ENCODE results near the gene MPHOSPH9.
A peak's percentile ranks its signal among the peaks of the same experiment; 100 is the strongest.

Gene MPHOSPH9

DNA sequence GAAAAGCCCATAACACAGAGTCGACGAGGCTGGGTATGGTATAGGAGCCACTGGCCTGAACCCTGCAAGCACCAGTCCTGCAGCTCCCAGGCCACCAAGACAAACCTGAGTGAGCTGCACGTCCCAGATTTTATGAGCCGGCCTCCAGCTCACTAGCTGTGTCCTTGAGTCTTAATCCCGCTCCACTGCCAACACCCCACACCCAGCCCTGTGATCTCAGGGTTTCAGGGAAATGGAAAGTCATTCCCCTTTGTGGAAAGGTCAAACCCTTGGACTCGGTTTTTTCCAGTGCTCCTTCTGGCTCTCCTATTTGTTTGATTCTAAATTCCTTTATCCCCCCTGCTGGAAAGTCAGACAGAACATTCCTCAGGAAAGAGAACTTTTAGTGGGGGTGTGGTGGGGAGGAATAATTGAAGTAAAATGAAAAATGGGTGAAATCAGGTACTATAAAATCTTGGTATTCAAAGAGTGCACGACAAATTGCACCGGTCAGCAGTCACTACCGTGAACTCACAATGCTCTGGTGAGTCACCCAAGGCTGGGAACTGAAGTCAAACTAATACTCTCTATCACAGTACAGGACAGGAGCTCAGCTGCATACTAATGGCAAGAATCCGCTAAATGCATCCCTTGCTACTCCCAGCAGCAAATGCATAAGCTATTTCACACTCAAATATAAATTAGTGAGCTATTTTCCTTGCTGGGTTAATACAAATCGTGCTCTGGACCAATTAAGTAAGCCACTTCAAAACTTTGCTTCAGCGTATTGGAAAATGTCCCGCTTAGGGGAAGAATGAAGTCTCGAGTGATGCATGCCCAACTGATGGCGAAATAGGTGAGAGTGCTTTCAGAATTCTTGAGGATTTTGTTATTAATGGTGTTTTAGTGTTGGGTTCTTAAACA lies 91.1 kb downstream of the MPHOSPH9 start:
- Histone ChIP-seq H2BK120ac (ENCODE audit: low read depth, low read length) (no peak overlapping the region), H2AK5ac (ENCODE audit: low read depth, low read length) (no peak overlapping the region), H3K79me1 (ENCODE audit: low read depth, low read length) (no peaks in the 10 kb centered on the region), H2AFZ (ENCODE audit: low read length) (peak overlapping the region; percentile 75), H3K27me3 (ENCODE audit: control insufficient read depth in 3 of 3, insufficient read depth in 3 of 3, low read depth in 1 of 3, low read length in 3 of 3) (no peaks in the 10 kb centered on the region), H3K9ac (ENCODE audit: low read depth, low read length, poor library complexity) (no peak overlapping the region), H2BK15ac (ENCODE audit: low read length) (no peak overlapping the region), H3K23ac (ENCODE audit: low read depth, low read length, poor library complexity) (no peak overlapping the region), H3K18ac (ENCODE audit: low read length) (no peak overlapping the region), H3K4me2 (ENCODE audit: insufficient read depth, low read length, poor library complexity, severe bottlenecking) (no peak overlapping the region), H4K8ac (ENCODE audit: low read depth, low read length) (no peak overlapping the region), H3K4me3 (ENCODE audit: low read length in 2 of 2) (peak overlapping the region in 1 of 2 donors; percentile 24), H3K4me1 (ENCODE audit: control insufficient read depth in 2 of 2, insufficient read depth in 1 of 2, low read depth in 1 of 2, low read length in 2 of 2) (peaks cover 21 to 28% of the 10 kb centered on the region in 2 donors), H3K9me3 (replicated peaks in 1 of 2; ENCODE audit: control insufficient read depth in 2 of 2, insufficient read depth in 1 of 2, low read depth in 1 of 2, low read length in 2 of 2) (no peaks in the 10 kb centered on the region), H3K27ac (replicated peaks; ENCODE audit: low read length) (no peak overlapping the region), H2BK5ac (ENCODE audit: low read length) (no peak overlapping the region), H3K4ac (ENCODE audit: low read length) (no peak overlapping the region), H4K91ac (ENCODE audit: low read depth, low read length, poor library complexity) (no peak overlapping the region), H3K36me3 (replicated peaks in 1 of 2; ENCODE audit: control insufficient read depth in 2 of 2, insufficient read depth in 2 of 2, low read length in 2 of 2) (peaks cover 0 to 2% of the 10 kb centered on the region in 2 donors), H3K14ac (ENCODE audit: low read length) (no peak overlapping the region), H2BK12ac (ENCODE audit: low read length) (no peak overlapping the region)
- DNase-seq (ENCODE audit: low spot score), result no peak
- no CpG with 5 or more reads among the region's 15 CpGs for WGBS, 2 donors (ENCODE audit: extremely low coverage in 2 of 2, insufficient read length in 2 of 2, insufficient replicate concordance in 1 of 2)

DNA sequence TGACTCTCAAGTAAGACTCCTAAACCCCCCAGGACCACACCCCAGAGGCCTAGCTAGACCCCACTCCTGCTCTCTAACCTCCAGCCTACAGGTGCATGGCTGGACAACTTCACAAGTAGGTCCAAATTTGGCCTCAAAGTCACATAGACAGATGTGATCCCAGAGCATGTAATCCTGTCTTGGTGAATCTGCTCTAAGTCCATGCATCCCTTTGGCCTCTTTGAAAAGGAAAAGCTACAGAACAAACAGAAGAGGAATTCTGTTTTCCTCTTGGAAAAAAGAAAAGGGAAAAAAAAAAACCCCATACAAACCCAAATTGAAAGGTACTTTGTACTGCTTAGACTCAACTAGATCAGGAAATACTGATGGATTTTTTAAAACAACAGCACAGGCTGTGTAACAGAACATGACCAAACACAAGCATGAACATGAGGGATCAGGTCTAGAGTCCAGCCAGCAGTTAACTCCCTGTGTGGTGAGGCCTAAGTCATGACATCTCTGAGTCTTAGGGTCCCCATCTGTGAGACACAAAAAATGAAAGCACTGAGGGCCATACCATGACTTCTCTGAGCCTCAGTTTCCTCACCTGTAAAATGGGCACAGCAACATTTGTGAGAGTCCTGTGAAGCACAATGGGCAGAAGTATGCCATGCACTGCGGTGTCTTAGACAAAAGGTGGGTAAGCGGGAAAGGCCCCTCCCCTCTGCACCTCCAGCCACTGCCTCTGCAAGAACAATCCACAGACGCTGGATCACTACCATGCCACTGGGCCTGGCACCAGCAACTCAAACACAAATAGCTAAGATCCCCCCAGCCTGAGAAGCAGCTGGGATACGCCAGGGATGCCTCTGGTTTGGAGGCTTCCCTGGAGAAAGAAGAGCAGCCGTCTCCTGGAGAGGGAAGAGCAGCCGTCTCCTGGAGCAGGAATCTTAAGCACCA lies 92.0 kb downstream of the MPHOSPH9 start:
- Histone ChIP-seq H2BK12ac (ENCODE audit: low read length) (no peak overlapping the region), H2AK5ac (ENCODE audit: low read depth, low read length) (no peak overlapping the region), H4K91ac (ENCODE audit: low read depth, low read length, poor library complexity) (no peak overlapping the region), H3K23ac (ENCODE audit: low read depth, low read length, poor library complexity) (no peak overlapping the region), H3K4me3 (ENCODE audit: low read length in 2 of 2) (no peak overlapping the region), H2BK15ac (ENCODE audit: low read length) (no peak overlapping the region), H3K4me2 (ENCODE audit: insufficient read depth, low read length, poor library complexity, severe bottlenecking) (no peak overlapping the region), H3K4ac (ENCODE audit: low read length) (no peak overlapping the region), H3K27me3 (ENCODE audit: control insufficient read depth in 3 of 3, insufficient read depth in 3 of 3, low read depth in 1 of 3, low read length in 3 of 3) (no peaks in the 10 kb centered on the region), H3K18ac (ENCODE audit: low read length) (no peak overlapping the region), H3K36me3 (replicated peaks in 1 of 2; ENCODE audit: control insufficient read depth in 2 of 2, insufficient read depth in 2 of 2, low read length in 2 of 2) (peaks cover 0 to 2% of the 10 kb centered on the region in 2 donors), H2BK120ac (ENCODE audit: low read depth, low read length) (no peak overlapping the region), H3K9me3 (replicated peaks in 1 of 2; ENCODE audit: control insufficient read depth in 2 of 2, insufficient read depth in 1 of 2, low read depth in 1 of 2, low read length in 2 of 2) (no peaks in the 10 kb centered on the region), H3K14ac (ENCODE audit: low read length) (no peak overlapping the region), H3K4me1 (ENCODE audit: control insufficient read depth in 2 of 2, insufficient read depth in 1 of 2, low read depth in 1 of 2, low read length in 2 of 2) (peaks cover 21 to 28% of the 10 kb centered on the region in 2 donors), H2BK5ac (ENCODE audit: low read length) (no peak overlapping the region), H4K8ac (ENCODE audit: low read depth, low read length) (no peak overlapping the region), H3K27ac (replicated peaks; ENCODE audit: low read length) (no peak overlapping the region), H3K9ac (ENCODE audit: low read depth, low read length, poor library complexity) (no peak overlapping the region), H2AFZ (ENCODE audit: low read length) (peak overlapping the region; percentile 75), H3K79me1 (ENCODE audit: low read depth, low read length) (no peaks in the 10 kb centered on the region)
- no CpG with 5 or more reads among the region's 6 CpGs for WGBS, 2 donors (ENCODE audit: extremely low coverage in 2 of 2, insufficient read length in 2 of 2, insufficient replicate concordance in 1 of 2)
- DNase-seq (ENCODE audit: low spot score), result no peak

DNA sequence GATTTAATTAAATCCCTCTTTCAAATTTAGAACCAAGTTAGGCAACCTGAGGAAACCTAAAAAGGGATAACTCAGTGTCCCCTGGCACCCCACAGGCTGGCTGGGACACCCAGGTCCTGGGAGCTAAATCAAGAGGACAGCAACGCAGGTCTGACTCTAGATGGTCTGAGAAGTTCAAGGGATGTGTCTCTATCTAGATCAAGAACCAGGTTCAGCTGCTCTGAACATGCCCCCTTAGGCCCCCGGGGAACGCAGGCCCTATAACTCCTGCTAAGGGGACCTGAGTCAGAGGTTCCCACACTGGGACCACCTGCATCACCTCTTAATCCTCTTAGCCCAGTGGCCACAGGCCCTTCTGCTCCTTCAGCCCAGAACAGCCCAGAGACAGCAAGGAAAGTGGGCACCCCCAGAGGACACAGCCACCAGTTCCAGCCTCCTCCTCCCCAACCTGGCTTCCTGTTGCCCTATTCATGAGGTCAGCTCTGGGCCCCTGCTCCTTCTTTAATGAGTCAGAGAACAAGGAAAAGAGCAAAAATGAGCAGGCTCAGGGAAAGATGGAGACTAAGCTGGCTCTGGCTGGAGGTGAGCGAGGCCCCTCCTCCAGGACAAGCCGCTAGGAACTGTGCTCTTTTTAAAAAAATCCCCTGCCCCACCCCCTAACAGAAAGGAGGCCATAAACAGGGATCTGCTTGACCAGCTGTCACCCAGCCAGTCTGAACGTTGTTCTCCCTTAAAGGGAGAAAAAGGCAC lies 92.8 kb downstream of the MPHOSPH9 start:
- Histone ChIP-seq H3K4me1 (ENCODE audit: control insufficient read depth in 2 of 2, insufficient read depth in 1 of 2, low read depth in 1 of 2, low read length in 2 of 2) (peaks cover 21 to 28% of the 10 kb centered on the region in 2 donors), H3K9me3 (replicated peaks in 1 of 2; ENCODE audit: control insufficient read depth in 2 of 2, insufficient read depth in 1 of 2, low read depth in 1 of 2, low read length in 2 of 2) (no peaks in the 10 kb centered on the region), H3K27ac (replicated peaks; ENCODE audit: low read length) (no peak overlapping the region), H3K4me2 (ENCODE audit: insufficient read depth, low read length, poor library complexity, severe bottlenecking) (no peak overlapping the region), H3K79me1 (ENCODE audit: low read depth, low read length) (no peaks in the 10 kb centered on the region), H4K8ac (ENCODE audit: low read depth, low read length) (no peak overlapping the region), H2BK5ac (ENCODE audit: low read length) (no peak overlapping the region), H3K27me3 (ENCODE audit: control insufficient read depth in 3 of 3, insufficient read depth in 3 of 3, low read depth in 1 of 3, low read length in 3 of 3) (no peaks in the 10 kb centered on the region), H2BK15ac (ENCODE audit: low read length) (no peak overlapping the region), H2AK5ac (ENCODE audit: low read depth, low read length) (no peak overlapping the region), H3K36me3 (replicated peaks in 1 of 2; ENCODE audit: control insufficient read depth in 2 of 2, insufficient read depth in 2 of 2, low read length in 2 of 2) (peaks cover 0 to 2% of the 10 kb centered on the region in 2 donors), H3K18ac (ENCODE audit: low read length) (peak overlapping the region; percentile 54), H2AFZ (ENCODE audit: low read length) (peak overlapping the region; percentile 66), H3K4me3 (ENCODE audit: low read length in 2 of 2) (no peak overlapping the region), H2BK120ac (ENCODE audit: low read depth, low read length) (no peak overlapping the region), H3K9ac (ENCODE audit: low read depth, low read length, poor library complexity) (peak overlapping the region; percentile 54), H3K23ac (ENCODE audit: low read depth, low read length, poor library complexity) (no peak overlapping the region), H3K4ac (ENCODE audit: low read length) (no peak overlapping the region), H2BK12ac (ENCODE audit: low read length) (no peak overlapping the region), H3K14ac (ENCODE audit: low read length) (no peak overlapping the region), H4K91ac (ENCODE audit: low read depth, low read length, poor library complexity) (no peak overlapping the region)
- no CpG with 5 or more reads among the region's 6 CpGs for WGBS, 2 donors (ENCODE audit: extremely low coverage in 2 of 2, insufficient read length in 2 of 2, insufficient replicate concordance in 1 of 2)
- no peak for DNase-seq (ENCODE audit: low spot score)
